ENCODE results near the gene ITGA4. TPM values are rescaled to one million over a fixed set of nuclear protein-coding genes. Genes with fewer than 3 reads are reported as not detected.

The ITGA4 gene
- total RNA-seq, 1 experiment from 2014 or later, result 4.6 TPM

GRCh38 chr2:181515719-181516118 is 58.5 kb downstream of the ITGA4 start:
- BruUV-seq (replicated peaks), result no TSS peak
- CTCF ChIA-PET, result no interaction called here

GRCh38 chr2:181516992-181517391 is 59.8 kb downstream of the ITGA4 start:
- BruUV-seq (replicated peaks), result no TSS peak
- no peaks in the 10 kb centered on the region for H3K27me3 ChIP-seq (replicated peaks; ENCODE audit: insufficient read depth, low read depth, low read length, poor library complexity)
- H3K27ac ChIP-seq (ENCODE audit: low read depth, low read length, poor library complexity, severe bottlenecking), result no peak overlapping the region
- TF ChIP-seq CTCF (conservative IDR thresholded peaks at IDR 0.05; ENCODE audit: low read depth, low read length), result no peak
- TF ChIP-seq EZH2 (IDR thresholded peaks at IDR 0.05; ENCODE audit: borderline replicate concordance, low read depth, low read length, poor library complexity, severe bottlenecking), result no peak
- no peak for DNase-seq (ENCODE audit: low spot score)
- no peak overlapping the region for H3K4me3 ChIP-seq (ENCODE audit: low read depth, low read length, poor library complexity, severe bottlenecking)
- no peaks in the 10 kb centered on the region for H3K36me3 ChIP-seq (ENCODE audit: insufficient read depth, low read length, poor library complexity, severe bottlenecking)
- ChIA-PET POLR2A (ENCODE audit: low non-redundant PET) (no interaction called here), CTCF (no interaction called here)
- no peaks in the 10 kb centered on the region for H3K9me3 ChIP-seq (ENCODE audit: low read depth, low read length, poor library complexity, severe bottlenecking)
- no peaks in the 10 kb centered on the region for H3K4me1 ChIP-seq (ENCODE audit: insufficient read depth, low read length, poor library complexity, severe bottlenecking)
- intact Hi-C loops (cut with micrococcal nuclease; ENCODE audit: unreplicated experiment), result no loop called here

More at GRCh38 chr2:181515719-181516118, 58.5 kb downstream of the ITGA4 start:
- Histone ChIP-seq H3K36me3 (ENCODE audit: insufficient read depth, low read length, poor library complexity, severe bottlenecking) (no peaks in the 10 kb centered on the region), H3K9me3 (ENCODE audit: low read depth, low read length, poor library complexity, severe bottlenecking) (no peaks in the 10 kb centered on the region), H3K4me3 (ENCODE audit: low read depth, low read length, poor library complexity, severe bottlenecking) (no peak overlapping the region), H3K4me1 (ENCODE audit: insufficient read depth, low read length, poor library complexity, severe bottlenecking) (no peaks in the 10 kb centered on the region), H3K27me3 (replicated peaks; ENCODE audit: insufficient read depth, low read depth, low read length, poor library complexity) (no peaks in the 10 kb centered on the region), H3K27ac (ENCODE audit: low read depth, low read length, poor library complexity, severe bottlenecking) (no peak overlapping the region)
- no peak for DNase-seq (ENCODE audit: low spot score)
- intact Hi-C loops (cut with micrococcal nuclease; ENCODE audit: unreplicated experiment), result no loop called here
- POLR2A ChIA-PET (ENCODE audit: low non-redundant PET), result no interaction called here
- TF ChIP-seq CTCF (conservative IDR thresholded peaks at IDR 0.05; ENCODE audit: low read depth, low read length), result no peak
- no peak for TF ChIP-seq EZH2 (IDR thresholded peaks at IDR 0.05; ENCODE audit: borderline replicate concordance, low read depth, low read length, poor library complexity, severe bottlenecking)

GRCh38 chr2:181517685-181518301 is 60.6 kb downstream of the ITGA4 start:
- no peak overlapping the region for H3K27ac ChIP-seq (ENCODE audit: low read depth, low read length, poor library complexity, severe bottlenecking)
- H3K36me3 ChIP-seq (ENCODE audit: insufficient read depth, low read length, poor library complexity, severe bottlenecking), result no peaks in the 10 kb centered on the region
- TF ChIP-seq EZH2 (IDR thresholded peaks at IDR 0.05; ENCODE audit: borderline replicate concordance, low read depth, low read length, poor library complexity, severe bottlenecking) (no peak), CTCF (conservative IDR thresholded peaks at IDR 0.05; ENCODE audit: low read depth, low read length) (no peak)
- ChIA-PET CTCF (no interaction called here), POLR2A (ENCODE audit: low non-redundant PET) (no interaction called here)
- no peaks in the 10 kb centered on the region for H3K9me3 ChIP-seq (ENCODE audit: low read depth, low read length, poor library complexity, severe bottlenecking)
- H3K27me3 ChIP-seq (replicated peaks; ENCODE audit: insufficient read depth, low read depth, low read length, poor library complexity), result no peaks in the 10 kb centered on the region
- no peak overlapping the region for H3K4me3 ChIP-seq (ENCODE audit: low read depth, low read length, poor library complexity, severe bottlenecking)
- no TSS peak for BruUV-seq (replicated peaks)
- intact Hi-C loops (cut with micrococcal nuclease; ENCODE audit: unreplicated experiment), result no loop called here
- no peaks in the 10 kb centered on the region for H3K4me1 ChIP-seq (ENCODE audit: insufficient read depth, low read length, poor library complexity, severe bottlenecking)
- DNase-seq (ENCODE audit: low spot score), result no peak

All from A673 (cell line).